OCI-LY1 (cell line): ENCODE measurements around the gene CXXC5.

ENCODE experiments used
- EZH2 ChIP-seq: fragments of 200-600 bp; sonication (generic), shearing (Covaris generic); IDR thresholded peaks from 2 replicates; pipeline ENCODE4 v1.8.0; 2017; ENCODE audit warnings: borderline replicate concordance, mixed run types, mild to moderate bottlenecking, antibody characterized with exemption, low read length, moderate library complexity, mixed read lengths
- TF ChIP-seq, protein P1 (sequence below): fragments of 200-600 bp; sonication (generic), shearing (Covaris generic); IDR thresholded peaks from 2 replicates; pipeline ENCODE4 v1.5.1; 2017; ENCODE audit warnings: mild to moderate bottlenecking, antibody characterized with exemption, low read length, moderate library complexity, mixed read lengths

- TF ChIP-seq, protein P1, sequence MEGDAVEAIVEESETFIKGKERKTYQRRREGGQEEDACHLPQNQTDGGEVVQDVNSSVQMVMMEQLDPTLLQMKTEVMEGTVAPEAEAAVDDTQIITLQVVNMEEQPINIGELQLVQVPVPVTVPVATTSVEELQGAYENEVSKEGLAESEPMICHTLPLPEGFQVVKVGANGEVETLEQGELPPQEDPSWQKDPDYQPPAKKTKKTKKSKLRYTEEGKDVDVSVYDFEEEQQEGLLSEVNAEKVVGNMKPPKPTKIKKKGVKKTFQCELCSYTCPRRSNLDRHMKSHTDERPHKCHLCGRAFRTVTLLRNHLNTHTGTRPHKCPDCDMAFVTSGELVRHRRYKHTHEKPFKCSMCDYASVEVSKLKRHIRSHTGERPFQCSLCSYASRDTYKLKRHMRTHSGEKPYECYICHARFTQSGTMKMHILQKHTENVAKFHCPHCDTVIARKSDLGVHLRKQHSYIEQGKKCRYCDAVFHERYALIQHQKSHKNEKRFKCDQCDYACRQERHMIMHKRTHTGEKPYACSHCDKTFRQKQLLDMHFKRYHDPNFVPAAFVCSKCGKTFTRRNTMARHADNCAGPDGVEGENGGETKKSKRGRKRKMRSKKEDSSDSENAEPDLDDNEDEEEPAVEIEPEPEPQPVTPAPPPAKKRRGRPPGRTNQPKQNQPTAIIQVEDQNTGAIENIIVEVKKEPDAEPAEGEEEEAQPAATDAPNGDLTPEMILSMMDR: no peak
- no peak for TF ChIP-seq EZH2
These were observed 18.4 kb downstream of the CXXC5 start for GRCh38 chr5:139666551-139666950.
